SIG-M5 treated with dmso at 0.1 percent for 504 hours (cell line): ENCODE data around the gene B3GALT4.
"Not testable (repeated sequence)": the region's sequence is repeated elsewhere in the genome, so short reads cannot be mapped to it uniquely, and the experiment has no call there.

Experiments used
- DNase-seq: peaks from one replicate; lab custom pipeline; 2025; ENCODE audit not compliant: unreplicated experiment; lab: John Stamatoyannopoulos, UW

The B3GALT4 gene

GRCh38 chr6:33272275-33273128, 4.4 kb upstream of the B3GALT4 start:
- DNase-seq = peak; percentile 60

GRCh38 chr6:33273129-33273923, 3.6 kb upstream of the B3GALT4 start:
- DNase-seq = no peak

- DNase-seq = peak; percentile 33
These were observed 2.7 kb upstream of the B3GALT4 start for GRCh38 chr6:33273924-33274902.

- DNase-seq = not testable (repeated sequence)
These were observed 935 bp upstream of the B3GALT4 start for GRCh38 chr6:33275795-33276580.

GRCh38 chr6:33276581-33276863, 401 bp upstream of the B3GALT4 start:
- no peak for DNase-seq

GRCh38 chr6:33277663-33278391, 904 bp downstream of the B3GALT4 start:
- DNase-seq = no peak

GRCh38 chr6:33278392-33278741, 1.4 kb downstream of the B3GALT4 start:
- no peak for DNase-seq

- DNase-seq = no peak
These were observed 1.9 kb downstream of the B3GALT4 start for GRCh38 chr6:33278810-33279209.

GRCh38 chr6:33279257-33279695, 2.4 kb downstream of the B3GALT4 start:
- no peak for DNase-seq

- peak; percentile 15 for DNase-seq
These were observed 3.1 kb downstream of the B3GALT4 start for GRCh38 chr6:33279971-33280511.

GRCh38 chr6:33280539-33280938, 3.6 kb downstream of the B3GALT4 start:
- DNase-seq = no peak

- DNase-seq = not testable (repeated sequence)
These were observed 8.3 kb downstream of the B3GALT4 start for GRCh38 chr6:33285214-33285613.

- DNase-seq = no peak
These were observed 10.3 kb downstream of the B3GALT4 start for GRCh38 chr6:33286946-33287914.

GRCh38 chr6:33288141-33288920, 11.4 kb downstream of the B3GALT4 start:
- peak; percentile 11 for DNase-seq

- DNase-seq = peak; percentile 97
These were observed 12.2 kb downstream of the B3GALT4 start, which contains the start of the genes PFDN6 and WDR46 for GRCh38 chr6:33288921-33289783. Gene PFDN6 (plus strand): TSS chr6:33289601. CDS start chr6:33289857, 256 bp downstream. Gene WDR46 (minus strand): TSS chr6:33289239. CDS start chr6:33289170, 69 bp downstream.

GRCh38 chr6:33289784-33290315, 12.9 kb downstream of the B3GALT4 start:
- DNase-seq = no peak
